ENCODE measurements around the gene LZIC.

LZIC gene

GRCh38 chr1:9887070-9887469, 56.1 kb downstream of the LZIC start:
- in situ Hi-C loops (cut with MboI; ENCODE audit: low sequenced_read_pairs), result no loop called here

DNA sequence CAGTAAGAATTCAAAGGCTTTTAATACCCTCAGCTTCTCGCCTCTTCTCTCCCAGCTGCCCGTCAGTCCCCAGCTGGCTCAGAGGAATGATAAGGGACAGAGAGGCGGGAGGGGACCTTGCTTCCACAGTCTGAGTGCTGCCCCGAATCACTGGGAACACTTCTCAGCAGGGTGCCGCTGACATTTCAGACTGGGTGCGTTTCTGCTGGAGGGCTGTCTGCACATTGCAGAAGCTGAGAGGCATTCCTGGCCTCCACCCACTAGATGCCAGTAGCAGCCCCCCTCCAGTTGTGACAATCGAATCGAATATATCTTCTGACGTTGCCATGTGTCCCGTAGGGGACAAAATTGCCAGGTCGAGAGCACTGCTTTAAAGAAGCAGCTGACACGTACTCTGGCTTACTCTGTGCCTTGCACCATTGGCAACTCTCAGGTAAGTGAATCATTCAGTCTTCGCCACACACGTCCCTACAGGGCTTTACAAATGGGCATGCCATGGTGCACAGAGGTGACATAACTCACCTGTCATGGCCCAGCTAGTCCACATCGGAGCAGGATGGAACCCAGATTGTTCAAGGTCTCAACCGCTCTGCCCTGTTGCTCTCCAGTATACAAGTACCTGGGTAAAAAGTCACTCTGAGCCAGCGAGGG, 57.0 kb downstream of the LZIC start:
- in situ Hi-C loops (cut with MboI; ENCODE audit: low sequenced_read_pairs), result no loop called here

DNA sequence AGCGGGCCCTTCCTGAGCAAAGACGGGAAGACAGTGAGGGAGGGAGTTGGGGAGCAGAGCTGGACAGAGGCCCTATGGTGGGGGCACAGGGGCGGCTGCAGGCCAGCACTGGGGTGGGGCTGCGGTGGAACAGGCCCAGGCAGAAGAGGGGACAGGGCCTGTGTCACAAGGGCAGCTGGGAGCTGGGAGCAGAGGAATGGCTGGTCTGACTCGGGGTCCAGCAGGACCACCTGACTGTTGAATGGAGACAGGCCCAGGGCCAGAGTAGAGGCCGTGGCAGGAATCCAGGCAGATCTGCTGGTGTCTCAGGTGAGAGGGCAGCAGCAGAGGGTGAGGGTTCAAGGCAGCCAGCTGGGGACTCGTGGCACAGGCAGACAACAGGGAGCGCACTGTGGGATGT, 58.4 kb downstream of the LZIC start:
- in situ Hi-C loops (cut with MboI; ENCODE audit: low sequenced_read_pairs), result no loop called here

DNA sequence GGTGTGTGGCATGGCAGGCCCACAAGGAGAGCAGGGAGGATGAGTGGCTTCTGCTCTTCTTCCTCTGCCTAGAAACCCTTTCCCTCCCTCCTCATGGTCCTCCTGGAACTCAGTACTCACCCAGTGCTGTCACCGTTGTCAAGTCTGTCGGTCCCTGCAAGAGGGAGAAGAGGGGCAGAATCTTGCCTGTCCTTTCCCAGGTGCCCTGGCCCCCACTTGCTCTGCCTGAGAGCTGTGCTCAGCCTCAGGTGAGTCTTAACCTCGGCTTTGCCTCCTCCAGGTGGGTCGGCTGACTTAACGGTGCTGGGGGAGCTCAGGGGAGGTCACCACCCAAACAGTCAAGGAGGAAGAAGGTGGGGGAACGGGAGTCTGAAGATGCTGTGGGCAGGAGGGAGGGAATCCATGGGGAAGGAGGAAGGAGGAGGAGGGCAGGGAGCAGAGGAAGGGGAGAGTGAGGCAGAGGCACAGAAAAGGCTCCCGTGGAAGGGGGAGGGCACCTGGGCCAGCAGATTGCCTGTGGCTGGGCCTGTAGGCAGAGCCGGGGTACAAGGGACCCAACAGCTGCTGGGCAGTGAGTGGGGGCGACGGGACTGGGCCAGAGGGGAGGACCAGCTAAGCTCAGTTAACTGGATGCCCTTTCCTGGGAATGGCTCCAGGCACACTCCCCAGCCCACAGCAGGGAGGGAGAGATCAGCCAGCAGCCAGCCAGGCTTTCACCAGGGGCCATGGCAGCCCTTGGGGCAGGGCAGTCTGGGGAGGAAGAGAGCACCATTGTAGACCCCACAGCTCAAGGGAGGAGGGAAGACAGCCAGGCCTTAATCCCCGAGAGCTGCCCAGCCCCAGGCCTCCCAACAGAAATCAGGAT, 59.4 kb downstream of the LZIC start:
- in situ Hi-C loops (cut with MboI; ENCODE audit: low sequenced_read_pairs), result no loop called here

DNA sequence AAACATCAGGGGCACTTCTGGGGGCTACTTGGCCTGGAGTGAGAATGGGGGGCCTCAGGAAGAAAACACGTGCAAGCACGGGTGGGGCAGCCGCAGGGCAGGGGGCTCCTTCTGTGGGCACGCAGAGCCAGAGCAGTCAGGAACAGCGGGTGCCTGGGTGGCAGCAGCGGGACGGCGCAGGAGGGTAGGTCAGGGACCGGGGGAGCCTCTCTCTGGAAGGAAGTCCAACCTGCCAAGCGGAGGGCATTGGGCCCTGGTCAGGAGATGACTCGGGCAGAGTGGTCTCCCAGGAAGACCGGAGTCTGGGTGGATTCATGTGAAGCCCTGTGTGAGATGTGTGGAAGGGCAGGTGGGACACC, 60.3 kb downstream of the LZIC start:
- in situ Hi-C loops (cut with MboI; ENCODE audit: low sequenced_read_pairs), result no loop called here

DNA sequence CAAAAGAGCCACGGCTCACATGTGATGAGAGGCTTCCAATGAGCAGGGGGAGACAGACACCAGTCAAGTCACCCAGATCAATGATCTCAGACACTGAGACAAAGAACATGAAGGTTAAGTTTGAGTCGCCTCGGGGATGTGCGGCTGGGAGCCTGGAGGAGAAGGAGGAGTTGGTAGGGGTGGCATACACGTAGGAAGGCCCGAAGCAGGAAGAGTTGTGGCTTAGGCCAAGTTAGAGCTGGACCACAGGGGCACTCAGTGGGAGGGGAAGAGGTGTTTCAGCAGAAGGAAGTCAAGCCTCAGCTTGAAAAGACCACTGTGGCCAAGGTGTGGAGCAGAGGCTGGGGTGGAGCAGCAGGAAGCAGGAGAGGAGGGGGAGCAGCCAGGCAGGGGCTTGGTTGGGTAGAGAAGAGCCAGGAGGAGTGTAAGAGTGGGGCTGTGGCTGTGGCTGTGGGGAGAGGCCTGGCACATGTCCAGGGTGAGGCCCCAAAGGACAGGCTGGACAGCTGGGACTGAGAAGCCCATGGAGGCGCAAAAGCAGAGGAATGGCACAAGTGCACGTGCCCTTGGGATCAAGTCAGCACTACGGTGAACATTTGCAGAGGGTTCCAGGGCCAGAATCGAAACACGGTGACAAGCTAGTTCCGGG, 60.8 kb downstream of the LZIC start:
- in situ Hi-C loops (cut with MboI; ENCODE audit: low sequenced_read_pairs), result no loop called here

DNA sequence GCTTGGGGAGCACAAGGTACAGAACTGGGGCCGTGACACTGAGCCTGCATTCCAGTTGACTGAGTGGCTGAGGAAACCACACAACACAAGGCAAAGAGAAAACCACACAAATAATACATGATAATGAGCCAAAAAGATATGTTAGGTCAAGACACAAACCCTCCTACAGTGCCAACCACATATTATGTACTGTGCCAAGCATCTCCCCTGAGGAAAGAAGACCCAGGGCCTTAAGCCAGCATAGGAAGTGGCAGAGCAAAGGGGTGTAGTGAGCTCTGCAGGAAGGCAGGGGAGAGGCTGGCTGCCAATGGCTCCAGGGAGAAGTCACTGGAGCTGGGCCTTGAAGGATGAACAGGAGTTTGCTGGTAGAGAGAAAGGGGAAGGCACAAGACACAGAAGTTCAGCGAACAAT, 61.3 kb downstream of the LZIC start:
- in situ Hi-C loops (cut with MboI; ENCODE audit: low sequenced_read_pairs), result no loop called here

Measured in HL-60/S4 treated with phorbol 12-myristate 13-acetate at 8.2 ng/mL for 4 days and 3 days (cell line).